Right atrium auricular region (tissue), 2 donors: ENCODE measurements around the gene PAX1. TPM values are rescaled to one million over a fixed set of nuclear protein-coding genes. Genes with fewer than 3 reads are reported as not detected.

ENCODE experiments used
- total RNA-seq, 2 donors: library from RNA; depleted of rRNA; stranded (reverse); fragments of >200 nt; gene quantifications; one replicate each; pipeline ENCODE4 v1.1.0, GENCODE V29; 2016

Gene PAX1
- total RNA-seq, 2 donors from 2014 or later = not detected

Other genes with a start within 250 kb of the PAX1 start
- gene NKX2-2, start 191.6 kb upstream of the PAX1 start, total RNA-seq = not detected